HepG2 (cell line): Measurements from ENCODE around the gene LYRM4. TPM values are rescaled to one million over a fixed set of nuclear protein-coding genes. Genes with fewer than 3 reads are reported as not detected.
A peak's percentile ranks its signal among the peaks of the same experiment; 100 is the strongest.

ENCODE experiments used
- JARID2 ChIP-seq: sonication (generic); formaldehyde crosslinking; IDR thresholded peaks from 2 replicates; pipeline ENCODE4 v1.8.1; 2023; ENCODE audit warnings: missing genetic modification reagents, inconsistent platforms; ENCODE audit not compliant: insufficient replicate concordance
- MYC ChIP-seq: sonication (generic); formaldehyde crosslinking; IDR thresholded peaks from 2 replicates; pipeline ENCODE4 v1.9.0; 2021; ENCODE audit warnings: missing genetic modification reagents, borderline replicate concordance
- PRDM15 ChIP-seq: sonication (generic); formaldehyde crosslinking; IDR thresholded peaks from 2 replicates; pipeline ENCODE4 v1.4.0; 2020; ENCODE audit warnings: missing genetic modification reagents
- SMYD3 ChIP-seq: sonication (generic); formaldehyde crosslinking; IDR thresholded peaks from 2 replicates; pipeline ENCODE4 v1.8.1; 2023; ENCODE audit warnings: mild to moderate bottlenecking, missing genetic modification reagents
- TBP ChIP-seq: sonication (generic); formaldehyde crosslinking; IDR thresholded peaks from 2 replicates; pipeline ENCODE4 v1.5.0; 2020; ENCODE audit warnings: missing genetic modification reagents
- TFDP2 ChIP-seq: sonication (generic); formaldehyde crosslinking; IDR thresholded peaks from 2 replicates; pipeline ENCODE4 v1.4.0; 2020; ENCODE audit warnings: missing genetic modification reagents
- ZNF276 ChIP-seq: sonication (generic); formaldehyde crosslinking; IDR thresholded peaks from 2 replicates; pipeline ENCODE4 v1.4.0; 2020; ENCODE audit warnings: mild to moderate bottlenecking, low read depth, missing genetic modification reagents
- ZNF407 ChIP-seq: sonication (generic); formaldehyde crosslinking; IDR thresholded peaks from one replicate; pipeline ENCODE4 v1.5.1; 2020; ENCODE audit warnings: mild to moderate bottlenecking, missing genetic modification reagents; ENCODE audit errors: not compliant biosample characterization
- ZNF577 ChIP-seq: sonication (generic); formaldehyde crosslinking; IDR thresholded peaks from 2 replicates; pipeline ENCODE4 v1.4.0; 2020; ENCODE audit warnings: mild to moderate bottlenecking, low read depth, missing genetic modification reagents, borderline replicate concordance
- ZNF674 ChIP-seq: sonication (generic); formaldehyde crosslinking; IDR thresholded peaks from 2 replicates; pipeline ENCODE4 v1.5.0; 2020; ENCODE audit warnings: low read depth, mild to moderate bottlenecking, missing genetic modification reagents
- ZNF891 ChIP-seq: sonication (generic); formaldehyde crosslinking; IDR thresholded peaks from 2 replicates; pipeline ENCODE4 v1.5.0; 2020; ENCODE audit warnings: mild to moderate bottlenecking, missing genetic modification reagents
- polyA plus RNA-seq, 8 experiments: library from polyadenylated mRNA; depleted of rRNA in 3 of 8; stranded (reverse) in 7 of 8; unstranded in 1 of 8; fragments of >200 nt; fragmentation: Illumina TruSeq in 4 of 8; extraction: Trizol in 4 of 8; gene quantifications; 2 replicates each; pipeline versions ENCODE4 v1.2.1 to v1.2.3, GENCODE V29; 2011 to 2016; ENCODE audit warnings: low read depth in 4 of 8, missing spikeins in 1 of 8, mixed read lengths in 1 of 8; ENCODE audit not compliant: insufficient read depth in 1 of 8
- total RNA-seq, 5 experiments: library from RNA; depleted of rRNA; stranded (reverse); fragments of >200 nt; fragmentation: Illumina TruSeq; extraction: Trizol; gene quantifications; 2 replicates each; pipeline ENCODE4 v1.2.3, GENCODE V29; 2016; ENCODE audit warnings: low read depth in 1 of 5

LYRM4 gene
- total and polyA plus RNA-seq, 2 of the 13 experiments (the other 11 are each of a cell fraction or from before 2014, with no cell fraction given): 64.6 to 67.5 TPM

GRCh38 chr6:5082487-5083306 is 178.1 kb downstream of the LYRM4 start (continued):
- peak; percentile 56 for TF ChIP-seq ZNF407 (CRISPR knock-in tag)
- peak; percentile 76 for TF ChIP-seq TFDP2 (CRISPR knock-in tag)
- no peak; the same call in 1 of the 2 replicates for TF ChIP-seq ZNF891 (CRISPR knock-in tag)
- TF ChIP-seq PRDM15 (CRISPR knock-in tag): no peak
- TF ChIP-seq SMYD3: peak; percentile 46; the same call in 1 of the 2 replicates
- TF ChIP-seq ZNF674: 0 out of 2 replicates have a peak, but pooled peaks have one; percentile 41
- peak; percentile 84 for TF ChIP-seq MYC
- TF ChIP-seq ZNF276 (CRISPR knock-in tag): peak; percentile 62; the same call in 1 of the 2 replicates
- TF ChIP-seq ZNF577: no peak
- TF ChIP-seq TBP (CRISPR knock-in tag): no peak
- TF ChIP-seq JARID2: peak; percentile 59
